ENCODE measurements around the gene CFLAR.
A peak's percentile ranks its signal among the peaks of the same experiment; 100 is the strongest.
"Not testable (repeated sequence)": the region's sequence is repeated elsewhere in the genome, so short reads cannot be mapped to it uniquely, and the experiment has no call there.

Gene CFLAR

GRCh38 chr2:201144101-201145051, 28.4 kb downstream of the CFLAR start:
- no peak for DNase-seq
- intact Hi-C loops (cut with DNase I), result no loop called here

GRCh38 chr2:201148434-201148990, 32.5 kb downstream of the CFLAR start:
- DNase-seq, result no peak
- intact Hi-C loops (cut with DNase I), result no loop called here

- intact Hi-C loops (cut with DNase I), result no loop called here
- no peak for DNase-seq
Observed at GRCh38 chr2:201149064-201149820, 33.3 kb downstream of the CFLAR start.

GRCh38 chr2:201149821-201150165, 33.8 kb downstream of the CFLAR start:
- DNase-seq; intact Hi-C loops (cut with DNase I): not testable (repeated sequence)

- DNase-seq, result no peak
- intact Hi-C loops (cut with DNase I), result no loop called here
Observed at GRCh38 chr2:201150454-201151020, 34.6 kb downstream of the CFLAR start.

GRCh38 chr2:201151127-201151981, 35.4 kb downstream of the CFLAR start:
- DNase-seq, result no peak
- intact Hi-C loops (cut with DNase I), result no loop called here

GRCh38 chr2:201152517-201152916, 36.6 kb downstream of the CFLAR start:
- intact Hi-C loops (cut with DNase I), result no loop called here
- DNase-seq, result no peak

- intact Hi-C loops (cut with DNase I), result no loop called here
- DNase-seq, result no peak
Observed at GRCh38 chr2:201152999-201153815, 37.2 kb downstream of the CFLAR start.

- no peak for DNase-seq
- intact Hi-C loops (cut with DNase I), result loop anchor here (5.0 kb wide), 1 partner anchor 248 kb away; no protein-coding TSS in a partner anchor
Observed at GRCh38 chr2:201154615-201155399, 38.8 kb downstream of the CFLAR start.

- no peak for DNase-seq
- intact Hi-C loops (cut with DNase I), result loop anchor here (5.0 kb wide), 1 partner anchor 249 kb away; no protein-coding TSS in a partner anchor
Observed at GRCh38 chr2:201156036-201156435, 40.1 kb downstream of the CFLAR start.

GRCh38 chr2:201156640-201157039, 40.7 kb downstream of the CFLAR start:
- intact Hi-C loops (cut with DNase I), result loop anchor here (5.0 kb wide), 1 partner anchor 249 kb away; no protein-coding TSS in a partner anchor

GRCh38 chr2:201157694-201158093, 41.7 kb downstream of the CFLAR start:
- intact Hi-C loops (cut with DNase I), result loop anchor here (2.0 to 5.0 kb wide), 3 partner anchors 39 to 250 kb away; partner anchors contain the start of gene HYCC2
- no peak for DNase-seq

More at GRCh38 chr2:201156640-201157039, 40.7 kb downstream of the CFLAR start:
- DNase-seq, result no peak

GRCh38 chr2:201158111-201158929, 42.4 kb downstream of the CFLAR start:
- intact Hi-C loops (cut with DNase I), result loop anchor here (2.0 to 5.0 kb wide), 3 partner anchors 40 to 251 kb away; partner anchors contain the start of gene HYCC2
- DNase-seq, result peak in 8 of 10 donors; percentile 50 to 91 (median 62)

GRCh38 chr2:201164166-201164565, 48.2 kb downstream of the CFLAR start:
- DNase-seq, result no peak
- intact Hi-C loops (cut with DNase I), result no loop called here

- DNase-seq, result no peak
- intact Hi-C loops (cut with DNase I), result no loop called here
Observed at GRCh38 chr2:201167546-201167945, 51.6 kb downstream of the CFLAR start.

GRCh38 chr2:201168496-201168895, 52.5 kb downstream of the CFLAR start:
- intact Hi-C loops (cut with DNase I); DNase-seq: not testable (repeated sequence)

- DNase-seq, result no peak
- intact Hi-C loops (cut with DNase I), result no loop called here
Observed at GRCh38 chr2:201171259-201171814, 55.4 kb downstream of the CFLAR start.
